Liver (tissue), 3 donors: ENCODE data around the gene NLK.
"Not testable (repeated sequence)": the region's sequence is repeated elsewhere in the genome, so short reads cannot be mapped to it uniquely, and the experiment has no call there.

Source experiments
- CTCF ChIP-seq: fragments of 150-350 bp; IDR thresholded peaks from 2 replicates; pipeline ENCODE4 v1.5.1; 2017; ENCODE audit warnings: improper control_type of control experiment, low read depth, low read length; ENCODE audit not compliant: missing input control
- EGR1 ChIP-seq, 2 donors: IDR thresholded peaks; 2 replicates each; pipeline ENCODE4 v1.6.1; 2016 to 2018; ENCODE audit warnings: antibody characterized with exemption in 2 of 2, low read depth in 2 of 2
- FOXA1 ChIP-seq: IDR thresholded peaks from 2 replicates; pipeline ENCODE4 v1.6.1; 2016; ENCODE audit warnings: antibody characterized with exemption
- GABPA ChIP-seq, 2 donors: IDR thresholded peaks in 1 of 2; conservative IDR thresholded peaks in 1 of 2; 2 replicates each; pipeline ENCODE4 v1.6.1; 2016; ENCODE audit warnings: antibody characterized with exemption in 2 of 2, mild to moderate bottlenecking in 1 of 2, moderate library complexity in 1 of 2
- JUND ChIP-seq, 2 donors: IDR thresholded peaks; 2 replicates each; pipeline ENCODE4 v1.6.1; 2016; ENCODE audit warnings: antibody characterized with exemption in 2 of 2
- NR2F2 ChIP-seq: IDR thresholded peaks from 2 replicates; pipeline ENCODE4 v1.6.1; 2016; ENCODE audit warnings: antibody characterized with exemption
- RAD21 ChIP-seq, 2 donors: IDR thresholded peaks; 2 replicates each; pipeline ENCODE4 v1.6.1; 2016; ENCODE audit warnings: antibody characterized with exemption in 2 of 2, mild to moderate bottlenecking in 2 of 2
- REST ChIP-seq: IDR thresholded peaks from 2 replicates; pipeline ENCODE4 v1.6.1; 2016; ENCODE audit warnings: antibody characterized with exemption, mild to moderate bottlenecking
- SP1 ChIP-seq: IDR thresholded peaks from 2 replicates; pipeline ENCODE4 v1.6.1; 2018; ENCODE audit warnings: antibody characterized with exemption, mild to moderate bottlenecking
- TAF1 ChIP-seq: conservative IDR thresholded peaks from 2 replicates; pipeline ENCODE4 v1.6.1; 2016; ENCODE audit warnings: antibody characterized with exemption, mild to moderate bottlenecking
- TF ChIP-seq, protein P1 (sequence below): IDR thresholded peaks from 2 replicates; pipeline ENCODE4 v1.6.1; 2016; ENCODE audit warnings: antibody characterized with exemption
- donor health status: healthy.
- donor health status: healthy.

- TF ChIP-seq, protein P1, sequence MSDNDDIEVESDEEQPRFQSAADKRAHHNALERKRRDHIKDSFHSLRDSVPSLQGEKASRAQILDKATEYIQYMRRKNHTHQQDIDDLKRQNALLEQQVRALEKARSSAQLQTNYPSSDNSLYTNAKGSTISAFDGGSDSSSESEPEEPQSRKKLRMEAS = not testable (repeated sequence)
- not testable (repeated sequence) for TF ChIP-seq CTCF; EGR1 (IDR thresholded peaks at IDR 0.05; ENCODE audit: low read depth in 2 of 2); TAF1; REST; RAD21 (IDR thresholded peaks at IDR 0.05); SP1; FOXA1; GABPA (IDR thresholded peaks at IDR 0.05 in 1 of 2, conservative IDR thresholded peaks at IDR 0.05 in 1 of 2); JUND (IDR thresholded peaks at IDR 0.05); NR2F2
Measured at GRCh38 chr17:28155405-28155804, 112.9 kb downstream of the NLK start.
